ENCODE data around the gene NT5C3B.

DNA sequence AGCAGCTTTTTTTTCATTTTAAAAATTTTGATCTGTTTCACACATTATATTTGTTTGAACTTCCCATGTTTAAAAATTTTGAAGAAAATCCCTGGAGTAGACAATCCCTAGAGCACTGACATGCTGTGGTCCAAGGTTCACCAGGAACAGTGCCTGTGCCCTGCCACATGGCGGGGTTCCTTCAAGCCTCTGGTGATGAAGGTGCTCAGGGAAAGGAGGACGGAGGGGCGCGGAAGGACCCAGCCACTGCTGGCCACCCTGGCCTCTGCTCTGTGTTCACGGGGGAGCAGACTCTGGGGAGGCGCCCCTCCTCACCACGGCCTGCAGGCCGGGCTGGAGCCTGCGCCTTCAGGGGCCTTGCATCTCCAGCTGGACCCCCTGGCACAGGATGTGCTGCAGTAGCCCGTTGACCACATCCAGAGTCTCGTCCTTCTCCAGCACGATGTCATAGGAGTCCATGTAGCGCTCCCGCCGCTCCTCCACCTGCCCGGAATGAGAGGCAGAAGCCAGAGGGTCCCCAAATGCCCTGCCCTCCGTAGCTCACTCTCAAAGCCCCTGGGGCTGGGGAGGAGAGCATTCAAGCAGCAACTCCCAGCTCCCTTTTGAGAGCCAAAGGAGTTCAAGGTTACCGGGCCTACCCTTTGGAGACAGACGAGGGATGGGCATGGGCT, 10.7 kb downstream of the NT5C3B start:
- TF ChIP-seq CTCF (IDR thresholded peaks at IDR 0.05) (no peak), EZH2 (IDR thresholded peaks at IDR 0.05; ENCODE audit: borderline replicate concordance, insufficient read depth, low read depth, low read length, poor library complexity, severe bottlenecking) (no peak)
